Nephron (organoid): ENCODE measurements around the gene FAM193B.

Experiments
- H3K27ac Mint-ChIP-seq, 3 experiments: 2 replicates each; pipeline ENCODE4 v1.8.0; 2020; ENCODE audit warnings: mixed read lengths in 3 of 3, mild to moderate bottlenecking in 2 of 3, moderate library complexity in 1 of 3
- H3K27me3 Mint-ChIP-seq: 2 replicates; pipeline ENCODE4 v1.8.0; 2021; ENCODE audit warnings: low read depth, mild to moderate bottlenecking, moderate library complexity, mixed read lengths
- H3K36me3 Mint-ChIP-seq: 2 replicates; pipeline ENCODE4 v1.8.0; 2020; ENCODE audit warnings: low read depth, mixed read lengths
- H3K4me1 Mint-ChIP-seq: 2 replicates; pipeline ENCODE4 v1.8.0; 2020; ENCODE audit warnings: mixed read lengths
- H3K4me3 Mint-ChIP-seq, 3 experiments: 2 replicates each; pipeline ENCODE4 v1.8.0; 2020; ENCODE audit warnings: mild to moderate bottlenecking in 3 of 3, mixed read lengths in 3 of 3, moderate library complexity in 2 of 3
- H3K9me3 Mint-ChIP-seq: 2 replicates; pipeline ENCODE4 v1.8.0; 2020; ENCODE audit warnings: mixed read lengths
- TF ChIP-seq, protein P1 (sequence below), 3 experiments: fragments of 200-600 bp; sonication (generic); IDR thresholded peaks; one replicate each; pipeline ENCODE4 v1.5.0; 2021; ENCODE audit warnings: antibody characterized with exemption in 3 of 3; ENCODE audit not compliant: unreplicated experiment in 3 of 3

FAM193B gene

GRCh38 chr5:177499842-177500241 is 54.5 kb downstream of the FAM193B start:
- Mint-ChIP-seq H3K27ac (peak overlapping the region; percentile 46 to 90 (median 88)), H3K27me3 (peaks cover 4% of the 10 kb centered on the region), H3K36me3 (no peaks in the 10 kb centered on the region), H3K4me1 (peaks cover 35% of the 10 kb centered on the region), H3K4me3 (peak overlapping the region; percentile 71 to 81 (median 76)), H3K9me3 (no peaks in the 10 kb centered on the region)
- TF ChIP-seq, protein P1, sequence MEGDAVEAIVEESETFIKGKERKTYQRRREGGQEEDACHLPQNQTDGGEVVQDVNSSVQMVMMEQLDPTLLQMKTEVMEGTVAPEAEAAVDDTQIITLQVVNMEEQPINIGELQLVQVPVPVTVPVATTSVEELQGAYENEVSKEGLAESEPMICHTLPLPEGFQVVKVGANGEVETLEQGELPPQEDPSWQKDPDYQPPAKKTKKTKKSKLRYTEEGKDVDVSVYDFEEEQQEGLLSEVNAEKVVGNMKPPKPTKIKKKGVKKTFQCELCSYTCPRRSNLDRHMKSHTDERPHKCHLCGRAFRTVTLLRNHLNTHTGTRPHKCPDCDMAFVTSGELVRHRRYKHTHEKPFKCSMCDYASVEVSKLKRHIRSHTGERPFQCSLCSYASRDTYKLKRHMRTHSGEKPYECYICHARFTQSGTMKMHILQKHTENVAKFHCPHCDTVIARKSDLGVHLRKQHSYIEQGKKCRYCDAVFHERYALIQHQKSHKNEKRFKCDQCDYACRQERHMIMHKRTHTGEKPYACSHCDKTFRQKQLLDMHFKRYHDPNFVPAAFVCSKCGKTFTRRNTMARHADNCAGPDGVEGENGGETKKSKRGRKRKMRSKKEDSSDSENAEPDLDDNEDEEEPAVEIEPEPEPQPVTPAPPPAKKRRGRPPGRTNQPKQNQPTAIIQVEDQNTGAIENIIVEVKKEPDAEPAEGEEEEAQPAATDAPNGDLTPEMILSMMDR (IDR thresholded peaks at IDR 0.05; ENCODE audit: unreplicated experiment in 3 of 3) = no peak

GRCh38 chr5:177498013-177498787 is 56.2 kb downstream of the FAM193B start:
- peak overlapping the region; percentile 91 to 93 (median 91) for H3K4me3 Mint-ChIP-seq
- peaks cover 52% of the 10 kb centered on the region for H3K4me1 Mint-ChIP-seq
- peak overlapping the region; percentile 84 to 97 (median 91) for H3K27ac Mint-ChIP-seq
- TF ChIP-seq, protein P1 (IDR thresholded peaks at IDR 0.05; ENCODE audit: unreplicated experiment in 3 of 3) = no peak
- no peaks in the 10 kb centered on the region for H3K9me3 Mint-ChIP-seq
- peaks cover 2% of the 10 kb centered on the region for H3K36me3 Mint-ChIP-seq
- peaks cover 4% of the 10 kb centered on the region for H3K27me3 Mint-ChIP-seq

GRCh38 chr5:177497292-177498012 is 56.9 kb downstream of the FAM193B start, which contains the start of gene PDLIM7:
Gene PDLIM7, minus strand, starts transcription at chr5:177497604. Its CDS starts 1,092 bp downstream, at chr5:177496512.
- H3K4me3 Mint-ChIP-seq = peak within 1 kb of the TSS; percentile 91 to 93 (median 93)
- TF ChIP-seq, protein P1 (IDR thresholded peaks at IDR 0.05; ENCODE audit: unreplicated experiment in 3 of 3) = no peak
- H3K9me3 Mint-ChIP-seq = no peaks in the 10 kb centered on the region
- H3K27ac Mint-ChIP-seq = peak within 1 kb of the TSS; percentile 96 to 97 (median 97)
- peaks cover 4% of the 10 kb centered on the region for H3K27me3 Mint-ChIP-seq
- H3K36me3 Mint-ChIP-seq = peaks cover 10% of the 10 kb centered on the region
- peaks cover 59% of the 10 kb centered on the region for H3K4me1 Mint-ChIP-seq

- TF ChIP-seq, protein P1 (IDR thresholded peaks at IDR 0.05; ENCODE audit: unreplicated experiment in 3 of 3) = no peak
- Mint-ChIP-seq H3K4me1 (peaks cover 61% of the 10 kb centered on the region), H3K9me3 (no peaks in the 10 kb centered on the region), H3K27me3 (peaks cover 4% of the 10 kb centered on the region), H3K4me3 (peak overlapping the region; percentile 91 to 93 (median 93)), H3K27ac (peak overlapping the region; percentile 94 to 97 (median 96)), H3K36me3 (peaks cover 11% of the 10 kb centered on the region)
Observed at GRCh38 chr5:177496727-177497291, 57.6 kb downstream of the FAM193B start.

GRCh38 chr5:177496070-177496726 is 58.2 kb downstream of the FAM193B start:
- H3K27me3 Mint-ChIP-seq = peaks cover 4% of the 10 kb centered on the region
- peaks cover 61% of the 10 kb centered on the region for H3K4me1 Mint-ChIP-seq
- TF ChIP-seq, protein P1 (IDR thresholded peaks at IDR 0.05; ENCODE audit: unreplicated experiment in 3 of 3) = peak in 2 of 3 experiments; percentile 27 to 39
- peak overlapping the region; percentile 91 to 93 (median 93) for H3K4me3 Mint-ChIP-seq
- H3K27ac Mint-ChIP-seq = peak overlapping the region; percentile 94 to 97 (median 96)
- no peaks in the 10 kb centered on the region for H3K9me3 Mint-ChIP-seq
- peaks cover 11% of the 10 kb centered on the region for H3K36me3 Mint-ChIP-seq
